Measurements from ENCODE around the gene CARD11.

Gene CARD11

GRCh38 chr7:2904202-2904601 lies 139.5 kb downstream of the CARD11 start:
- H3K27me3 ChIP-seq (ENCODE audit: insufficient read depth, poor library complexity, severe bottlenecking): no peaks in the 10 kb centered on the region
- DNase-seq (ENCODE audit: low read depth in 1 of 2, low spot score in 1 of 2): no peak
- no peak overlapping the region for H3K4me3 ChIP-seq (replicated peaks; ENCODE audit: insufficient read depth, low read length)
- TF ChIP-seq, protein P1, sequence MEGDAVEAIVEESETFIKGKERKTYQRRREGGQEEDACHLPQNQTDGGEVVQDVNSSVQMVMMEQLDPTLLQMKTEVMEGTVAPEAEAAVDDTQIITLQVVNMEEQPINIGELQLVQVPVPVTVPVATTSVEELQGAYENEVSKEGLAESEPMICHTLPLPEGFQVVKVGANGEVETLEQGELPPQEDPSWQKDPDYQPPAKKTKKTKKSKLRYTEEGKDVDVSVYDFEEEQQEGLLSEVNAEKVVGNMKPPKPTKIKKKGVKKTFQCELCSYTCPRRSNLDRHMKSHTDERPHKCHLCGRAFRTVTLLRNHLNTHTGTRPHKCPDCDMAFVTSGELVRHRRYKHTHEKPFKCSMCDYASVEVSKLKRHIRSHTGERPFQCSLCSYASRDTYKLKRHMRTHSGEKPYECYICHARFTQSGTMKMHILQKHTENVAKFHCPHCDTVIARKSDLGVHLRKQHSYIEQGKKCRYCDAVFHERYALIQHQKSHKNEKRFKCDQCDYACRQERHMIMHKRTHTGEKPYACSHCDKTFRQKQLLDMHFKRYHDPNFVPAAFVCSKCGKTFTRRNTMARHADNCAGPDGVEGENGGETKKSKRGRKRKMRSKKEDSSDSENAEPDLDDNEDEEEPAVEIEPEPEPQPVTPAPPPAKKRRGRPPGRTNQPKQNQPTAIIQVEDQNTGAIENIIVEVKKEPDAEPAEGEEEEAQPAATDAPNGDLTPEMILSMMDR (IDR thresholded peaks at IDR 0.05; ENCODE audit: insufficient read depth, low read length): no peak
- TF ChIP-seq GABPA (IDR thresholded peaks at IDR 0.05; ENCODE audit: low read depth) (no peak), SPI1 (IDR thresholded peaks at IDR 0.05; ENCODE audit: borderline replicate concordance, low read depth) (no peak)
- no peak overlapping the region for H3K27ac ChIP-seq (replicated peaks)

DNA sequence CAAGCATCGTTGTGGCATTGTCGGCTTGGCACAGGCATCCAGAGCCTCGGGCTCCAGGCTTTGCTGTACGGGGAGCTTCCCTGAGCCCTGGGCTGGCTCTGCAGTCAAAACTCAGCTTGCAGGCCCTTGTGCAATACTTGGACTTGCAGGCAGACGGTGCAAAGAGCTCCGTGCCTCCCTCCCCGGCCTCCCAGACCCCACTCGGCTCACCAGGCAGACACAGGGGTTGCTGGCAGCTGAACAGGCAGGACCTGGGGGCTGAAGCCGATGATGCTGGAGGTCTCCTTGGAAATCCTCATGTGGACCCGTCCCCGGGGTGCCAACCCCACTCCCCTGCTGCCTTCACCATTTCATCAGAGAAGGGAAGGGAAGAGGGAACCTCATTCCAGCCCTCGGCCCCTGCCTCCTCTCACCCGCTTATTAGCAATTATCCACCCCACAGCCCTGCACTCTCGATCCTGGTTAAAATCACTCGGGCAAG lies 139.9 kb downstream of the CARD11 start:
- no peak overlapping the region for H3K4me3 ChIP-seq (replicated peaks; ENCODE audit: insufficient read depth, low read length)
- no peak for DNase-seq (ENCODE audit: low read depth in 1 of 2, low spot score in 1 of 2)
- TF ChIP-seq SPI1 (IDR thresholded peaks at IDR 0.05; ENCODE audit: borderline replicate concordance, low read depth) (no peak), POLR2AphosphoS5 (IDR thresholded peaks at IDR 0.05; ENCODE audit: low read depth) (no peak)
- TF ChIP-seq, protein P1 (IDR thresholded peaks at IDR 0.05; ENCODE audit: insufficient read depth, low read length): no peak
- H3K27me3 ChIP-seq (ENCODE audit: insufficient read depth, poor library complexity, severe bottlenecking): no peaks in the 10 kb centered on the region
- H3K27ac ChIP-seq (replicated peaks): no peak overlapping the region

GRCh38 chr7:2897023-2897422 lies 146.6 kb downstream of the CARD11 start:
- no peak for DNase-seq (ENCODE audit: low read depth in 1 of 2, low spot score in 1 of 2)
- no peak overlapping the region for H3K27ac ChIP-seq (replicated peaks)
- no peak overlapping the region for H3K4me3 ChIP-seq (replicated peaks; ENCODE audit: insufficient read depth, low read length)
- H3K27me3 ChIP-seq (ENCODE audit: insufficient read depth, poor library complexity, severe bottlenecking): no peaks in the 10 kb centered on the region
- TF ChIP-seq, protein P2, sequence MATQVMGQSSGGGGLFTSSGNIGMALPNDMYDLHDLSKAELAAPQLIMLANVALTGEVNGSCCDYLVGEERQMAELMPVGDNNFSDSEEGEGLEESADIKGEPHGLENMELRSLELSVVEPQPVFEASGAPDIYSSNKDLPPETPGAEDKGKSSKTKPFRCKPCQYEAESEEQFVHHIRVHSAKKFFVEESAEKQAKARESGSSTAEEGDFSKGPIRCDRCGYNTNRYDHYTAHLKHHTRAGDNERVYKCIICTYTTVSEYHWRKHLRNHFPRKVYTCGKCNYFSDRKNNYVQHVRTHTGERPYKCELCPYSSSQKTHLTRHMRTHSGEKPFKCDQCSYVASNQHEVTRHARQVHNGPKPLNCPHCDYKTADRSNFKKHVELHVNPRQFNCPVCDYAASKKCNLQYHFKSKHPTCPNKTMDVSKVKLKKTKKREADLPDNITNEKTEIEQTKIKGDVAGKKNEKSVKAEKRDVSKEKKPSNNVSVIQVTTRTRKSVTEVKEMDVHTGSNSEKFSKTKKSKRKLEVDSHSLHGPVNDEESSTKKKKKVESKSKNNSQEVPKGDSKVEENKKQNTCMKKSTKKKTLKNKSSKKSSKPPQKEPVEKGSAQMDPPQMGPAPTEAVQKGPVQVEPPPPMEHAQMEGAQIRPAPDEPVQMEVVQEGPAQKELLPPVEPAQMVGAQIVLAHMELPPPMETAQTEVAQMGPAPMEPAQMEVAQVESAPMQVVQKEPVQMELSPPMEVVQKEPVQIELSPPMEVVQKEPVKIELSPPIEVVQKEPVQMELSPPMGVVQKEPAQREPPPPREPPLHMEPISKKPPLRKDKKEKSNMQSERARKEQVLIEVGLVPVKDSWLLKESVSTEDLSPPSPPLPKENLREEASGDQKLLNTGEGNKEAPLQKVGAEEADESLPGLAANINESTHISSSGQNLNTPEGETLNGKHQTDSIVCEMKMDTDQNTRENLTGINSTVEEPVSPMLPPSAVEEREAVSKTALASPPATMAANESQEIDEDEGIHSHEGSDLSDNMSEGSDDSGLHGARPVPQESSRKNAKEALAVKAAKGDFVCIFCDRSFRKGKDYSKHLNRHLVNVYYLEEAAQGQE (IDR thresholded peaks at IDR 0.05; ENCODE audit: insufficient replicate concordance, low read depth): no peak
- TF ChIP-seq, protein P1 (IDR thresholded peaks at IDR 0.05; ENCODE audit: insufficient read depth, low read length): no peak
- TF ChIP-seq GABPA (IDR thresholded peaks at IDR 0.05; ENCODE audit: low read depth) (no peak), POLR2AphosphoS5 (IDR thresholded peaks at IDR 0.05; ENCODE audit: low read depth) (no peak), SPI1 (IDR thresholded peaks at IDR 0.05; ENCODE audit: borderline replicate concordance, low read depth) (no peak)

DNA sequence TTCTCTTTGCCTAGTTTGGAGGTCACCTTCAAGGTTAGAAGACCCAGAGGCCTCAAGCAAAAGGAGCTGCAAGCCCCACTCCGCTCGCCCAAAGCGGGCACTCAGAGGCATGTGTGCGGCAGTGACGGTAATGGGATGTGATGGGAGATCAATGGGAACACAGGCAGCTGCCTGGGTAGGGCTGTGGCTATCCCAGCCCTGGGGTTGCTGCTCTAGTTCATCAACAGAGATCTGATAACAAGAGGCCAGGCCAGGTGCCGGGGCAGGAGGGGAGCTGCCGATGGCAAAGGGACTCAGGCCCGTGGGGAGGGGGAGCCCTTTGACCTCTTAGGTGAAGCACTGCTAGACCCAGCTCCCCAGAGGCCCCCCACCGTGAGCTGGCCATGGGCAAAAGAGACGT lies 147.5 kb downstream of the CARD11 start:
- H3K4me3 ChIP-seq (replicated peaks; ENCODE audit: insufficient read depth, low read length): no peak overlapping the region
- no peak for TF ChIP-seq POLR2AphosphoS5 (IDR thresholded peaks at IDR 0.05; ENCODE audit: low read depth)
- TF ChIP-seq, protein P1 (IDR thresholded peaks at IDR 0.05; ENCODE audit: insufficient read depth, low read length): no peak
- TF ChIP-seq, protein P2 (IDR thresholded peaks at IDR 0.05; ENCODE audit: insufficient replicate concordance, low read depth): no peak
- TF ChIP-seq GABPA (IDR thresholded peaks at IDR 0.05; ENCODE audit: low read depth): no peak
- TF ChIP-seq SPI1 (IDR thresholded peaks at IDR 0.05; ENCODE audit: borderline replicate concordance, low read depth): no peak
- H3K27ac ChIP-seq (replicated peaks): no peak overlapping the region
- no peaks in the 10 kb centered on the region for H3K27me3 ChIP-seq (ENCODE audit: insufficient read depth, poor library complexity, severe bottlenecking)
- no peak for DNase-seq (ENCODE audit: low read depth in 1 of 2, low spot score in 1 of 2)

Data from HL-60 (cell line).